ENCODE measurements around the gene FCGR1A.
"Not testable (repeated sequence)": the region's sequence is repeated elsewhere in the genome, so short reads cannot be mapped to it uniquely, and the experiment has no call there.

DNA sequence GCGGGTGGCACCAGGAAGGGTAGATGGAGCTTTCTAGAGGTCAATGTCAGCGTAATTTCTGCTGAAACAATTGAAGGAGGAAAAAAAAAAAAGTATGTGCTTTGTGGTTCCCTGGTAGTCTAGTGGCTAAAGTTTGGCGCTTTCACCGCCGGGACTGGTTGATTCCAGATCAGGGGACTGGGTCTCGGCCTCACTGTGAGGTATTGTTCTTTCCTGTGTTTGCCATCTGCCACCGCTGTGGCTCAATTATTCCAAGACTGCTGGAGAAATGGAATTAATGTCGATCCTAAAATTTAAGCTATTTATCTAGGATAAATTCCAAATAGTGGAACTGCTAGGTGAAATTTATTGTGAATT is 34.4 kb upstream of the FCGR1A start:
- TF ChIP-seq, protein P1, sequence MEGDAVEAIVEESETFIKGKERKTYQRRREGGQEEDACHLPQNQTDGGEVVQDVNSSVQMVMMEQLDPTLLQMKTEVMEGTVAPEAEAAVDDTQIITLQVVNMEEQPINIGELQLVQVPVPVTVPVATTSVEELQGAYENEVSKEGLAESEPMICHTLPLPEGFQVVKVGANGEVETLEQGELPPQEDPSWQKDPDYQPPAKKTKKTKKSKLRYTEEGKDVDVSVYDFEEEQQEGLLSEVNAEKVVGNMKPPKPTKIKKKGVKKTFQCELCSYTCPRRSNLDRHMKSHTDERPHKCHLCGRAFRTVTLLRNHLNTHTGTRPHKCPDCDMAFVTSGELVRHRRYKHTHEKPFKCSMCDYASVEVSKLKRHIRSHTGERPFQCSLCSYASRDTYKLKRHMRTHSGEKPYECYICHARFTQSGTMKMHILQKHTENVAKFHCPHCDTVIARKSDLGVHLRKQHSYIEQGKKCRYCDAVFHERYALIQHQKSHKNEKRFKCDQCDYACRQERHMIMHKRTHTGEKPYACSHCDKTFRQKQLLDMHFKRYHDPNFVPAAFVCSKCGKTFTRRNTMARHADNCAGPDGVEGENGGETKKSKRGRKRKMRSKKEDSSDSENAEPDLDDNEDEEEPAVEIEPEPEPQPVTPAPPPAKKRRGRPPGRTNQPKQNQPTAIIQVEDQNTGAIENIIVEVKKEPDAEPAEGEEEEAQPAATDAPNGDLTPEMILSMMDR (IDR thresholded peaks at IDR 0.05), result not testable (repeated sequence)
- not testable (repeated sequence) for TF ChIP-seq EZH2, EZH2phosphoT487 (IDR thresholded peaks at IDR 0.05)
